ENCODE measurements around the gene TTYH3. TPM values are rescaled to one million over a fixed set of nuclear protein-coding genes. Genes with fewer than 3 reads are reported as not detected.

The TTYH3 gene
- total and polyA plus RNA-seq, 2 of the 8 experiments (the other 6 are each of a cell fraction or from before 2014, with no cell fraction given) = 66.2 to 169 TPM

- no peak overlapping the region for H3K14ac ChIP-seq (ENCODE audit: insufficient read length)
- H3K4me3 ChIP-seq (ENCODE audit: extremely low read depth in 1 of 4, insufficient read depth in 2 of 4, low read depth in 3 of 4, low read length in 4 of 4) = no peak overlapping the region
- no peak overlapping the region for H3K4me2 ChIP-seq (ENCODE audit: insufficient read depth in 1 of 2, low read depth in 2 of 2, low read length in 2 of 2)
- no peak overlapping the region for H2BK20ac ChIP-seq (ENCODE audit: low read length)
- no peak overlapping the region for H2AFZ ChIP-seq (ENCODE audit: low read length)
- DNase-seq (ENCODE audit: low read depth in 1 of 2, low spot score in 2 of 2) (no peak), FAIRE-seq (no peak)
- no peak overlapping the region for H4K8ac ChIP-seq (ENCODE audit: extremely low read depth, insufficient read depth, low read length)
- H3K27ac ChIP-seq (ENCODE audit: low read depth, low read length) = no peak overlapping the region
- 92% methylated on average over 24 of the region's 29 CpGs; no CpG with 5 or more reads in 1 of the 2 experiments for WGBS, 2 experiments (ENCODE audit: extremely low coverage in 1 of 2, insufficient coverage in 1 of 2, insufficient read length in 1 of 2, insufficient replicate concordance in 2 of 2, low coverage in 1 of 2, low lambda C conversion rate in 2 of 2, missing lambda C conversion rate in 1 of 2)
- H3K27me3 ChIP-seq (replicated peaks in 1 of 4; ENCODE audit: control insufficient read depth in 3 of 4, extremely low read depth in 1 of 4, insufficient read depth in 3 of 4, low read length in 3 of 4) = no peaks in the 10 kb centered on the region; a peak in 2 of 7 replicates
- H4K5ac ChIP-seq (ENCODE audit: insufficient read length, low read depth, low read length) = no peak overlapping the region
- H2AK5ac ChIP-seq (ENCODE audit: low read depth, low read length) = no peak overlapping the region
- no peak overlapping the region for H3K23ac ChIP-seq (ENCODE audit: insufficient read length)
- no peak overlapping the region for H3K18ac ChIP-seq (ENCODE audit: extremely low read depth, low read length)
- no peak overlapping the region for H2BK15ac ChIP-seq (ENCODE audit: low read length)
- H3K4ac ChIP-seq (replicated peaks; ENCODE audit: insufficient read length, low read depth, low read length) = no peak overlapping the region
- H4K91ac ChIP-seq (replicated peaks; ENCODE audit: insufficient read length, low read length) = no peak overlapping the region
- ChIA-PET POLR2A (ENCODE audit: partially characterized antibody) (interaction anchor here (1.9 to 5.1 kb wide), 2 partner anchors 10 to 11 kb away, joined by 8 to 20 read pairs; no protein-coding TSS in a partner anchor), CTCF (ENCODE audit: partially characterized antibody) (interaction anchor here (0.5 to 4.2 kb wide), 11 partner anchors 13 to 239 kb away, joined by 3 to 29 read pairs (median 4); no protein-coding TSS in a partner anchor)
- peaks cover 5% of the 10 kb centered on the region; the same call in 1 of the 2 replicates for H3K23me2 ChIP-seq (ENCODE audit: low read depth, low read length)
- H2BK12ac ChIP-seq (ENCODE audit: low read depth, low read length) = no peak overlapping the region
- H2BK120ac ChIP-seq (replicated peaks; ENCODE audit: low read depth, low read length) = no peak overlapping the region
- H3K79me2 ChIP-seq (ENCODE audit: control insufficient read depth in 1 of 2, insufficient read depth in 2 of 2, low read length in 2 of 2) = no peaks in the 10 kb centered on the region
- no peaks in the 10 kb centered on the region for H3K4me1 ChIP-seq (replicated peaks in 1 of 4; ENCODE audit: control insufficient read depth in 3 of 4, insufficient read depth in 4 of 4, low read length in 3 of 4)
- peaks cover 0 to 24% of the 10 kb centered on the region in 2 experiments for H4K20me1 ChIP-seq (replicated peaks in 1 of 2; ENCODE audit: control insufficient read depth in 1 of 2, insufficient read depth in 2 of 2, low read length in 2 of 2)
- peaks cover 3% of the 10 kb centered on the region; the same call in 1 of the 2 replicates for H3K79me1 ChIP-seq (ENCODE audit: low read depth, low read length)
- no peaks in the 10 kb centered on the region for H3K9me3 ChIP-seq (ENCODE audit: insufficient read depth in 2 of 2, low read depth in 1 of 2, low read length in 1 of 2)
- H3K56ac ChIP-seq (replicated peaks; ENCODE audit: insufficient read length, low read depth, low read length) = no peak overlapping the region
- no peak overlapping the region for H3K9ac ChIP-seq (replicated peaks in 1 of 4; ENCODE audit: extremely low read depth in 1 of 4, low read depth in 3 of 4, low read length in 3 of 4)
- peaks cover 9 to 37% (median 23%) of the 10 kb centered on the region in 4 experiments; a peak in 7 of 8 replicates for H3K36me3 ChIP-seq (ENCODE audit: control insufficient read depth in 2 of 4, insufficient read depth in 4 of 4, low read length in 3 of 4)
- no peak overlapping the region; the same call in 1 of the 2 replicates for H2BK5ac ChIP-seq (ENCODE audit: low read depth, low read length)
- TF ChIP-seq JUND (IDR thresholded peaks at IDR 0.05; ENCODE audit: low read length) = no peak
- TF ChIP-seq TCF12 (IDR thresholded peaks at IDR 0.05; ENCODE audit: low read depth, low read length) = no peak
- TF ChIP-seq YY1 (IDR thresholded peaks at IDR 0.05; ENCODE audit: low read depth, low read length) = no peak
- no peak for TF ChIP-seq RAD21 (IDR thresholded peaks at IDR 0.05 in 1 of 2, conservative IDR thresholded peaks at IDR 0.05 in 1 of 2; ENCODE audit: low read depth in 2 of 2, low read length in 2 of 2)
- TF ChIP-seq CEBPB (IDR thresholded peaks at IDR 0.05; ENCODE audit: low read depth, low read length) = no peak
- TF ChIP-seq MAX (IDR thresholded peaks at IDR 0.05) = no peak
- TF ChIP-seq NRF1 (IDR thresholded peaks at IDR 0.05; ENCODE audit: low read depth, low read length) = no peak
- TF ChIP-seq GABPA (IDR thresholded peaks at IDR 0.05; ENCODE audit: borderline replicate concordance, insufficient read depth, low read length) = no peak
- TF ChIP-seq SAP30 (IDR thresholded peaks at IDR 0.05; ENCODE audit: insufficient read depth, insufficient replicate concordance, low read length) = no peak
- no peak for TF ChIP-seq E2F6 (IDR thresholded peaks at IDR 0.05)
- TF ChIP-seq RBBP5 (IDR thresholded peaks at IDR 0.05; ENCODE audit: borderline replicate concordance, low read depth, low read length) = no peak
Observed at GRCh38 chr7:2655870-2656614, 24.3 kb downstream of the TTYH3 start.

Data from H1 (cell line).